GM18873 (cell line): ENCODE data around the gene TRPM6.

Source experiments
- ATAC-seq: cut with Tn5 transposase; IDR thresholded peaks from one replicate; pipeline ENCODE4 v1.9.1; 2021; ENCODE audit warnings: mild to moderate bottlenecking, moderate library complexity, moderate number of reproducible peaks; ENCODE audit not compliant: unreplicated experiment, low FRiP score

TRPM6 gene

DNA sequence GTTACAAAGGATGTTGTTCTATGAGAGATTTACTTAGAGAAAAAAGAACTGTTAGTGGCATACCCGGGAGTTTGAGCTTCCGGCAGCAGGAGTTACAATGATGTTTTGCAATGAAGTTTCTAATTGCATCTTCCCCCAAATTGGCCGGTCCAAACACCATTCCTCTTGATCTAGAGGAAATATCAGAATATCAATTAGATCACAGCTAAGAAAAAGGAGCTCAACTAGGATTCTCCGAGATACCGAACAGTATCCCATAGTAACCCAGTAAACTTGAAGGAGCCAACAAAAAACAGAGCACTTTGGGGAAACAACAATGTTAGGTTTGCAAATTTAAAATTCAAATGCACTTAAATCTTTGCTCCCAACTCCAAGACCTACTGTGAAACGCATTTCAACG, 159.5 kb downstream of the TRPM6 start:
- ATAC-seq: no peak

DNA sequence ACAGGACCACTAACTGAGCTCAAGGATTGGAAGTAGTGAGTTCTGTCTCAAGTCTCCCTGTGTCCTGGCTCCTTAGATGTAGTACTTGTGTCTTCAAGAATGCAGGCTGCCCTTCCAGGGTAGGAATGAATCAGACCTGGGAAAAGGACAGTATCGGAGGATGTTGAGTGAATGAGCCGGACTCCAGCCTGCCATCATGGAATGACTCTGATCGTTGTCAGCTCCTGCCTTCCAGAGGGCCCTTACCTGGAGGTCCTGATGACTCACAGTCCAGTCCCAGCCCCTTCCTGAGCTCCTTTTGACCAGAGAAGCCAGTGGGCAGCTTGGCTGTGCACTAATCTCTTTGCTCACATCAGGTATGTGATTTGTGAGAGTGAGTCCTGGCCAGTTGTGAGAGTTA, 161.1 kb downstream of the TRPM6 start:
- no peak for ATAC-seq

DNA sequence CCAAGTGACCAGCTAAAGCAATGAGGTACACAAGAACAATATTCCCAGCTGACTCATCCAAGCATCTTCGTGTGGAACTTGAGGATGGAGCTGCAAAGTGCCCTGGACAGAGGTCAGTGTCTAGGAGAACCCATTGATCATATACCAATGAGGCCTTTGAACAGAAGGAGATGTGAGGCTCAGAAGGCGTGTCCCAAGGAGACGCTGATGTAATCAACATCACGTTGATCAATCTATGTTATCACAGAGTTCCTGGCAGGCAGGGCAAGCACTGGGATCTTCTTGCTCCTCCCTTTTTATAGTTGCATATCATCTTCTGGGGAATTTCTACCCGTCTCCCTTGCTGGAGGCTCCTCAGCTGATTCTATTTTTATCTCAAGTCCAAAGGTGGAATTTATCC, 163.4 kb downstream of the TRPM6 start:
- ATAC-seq: no peak

DNA sequence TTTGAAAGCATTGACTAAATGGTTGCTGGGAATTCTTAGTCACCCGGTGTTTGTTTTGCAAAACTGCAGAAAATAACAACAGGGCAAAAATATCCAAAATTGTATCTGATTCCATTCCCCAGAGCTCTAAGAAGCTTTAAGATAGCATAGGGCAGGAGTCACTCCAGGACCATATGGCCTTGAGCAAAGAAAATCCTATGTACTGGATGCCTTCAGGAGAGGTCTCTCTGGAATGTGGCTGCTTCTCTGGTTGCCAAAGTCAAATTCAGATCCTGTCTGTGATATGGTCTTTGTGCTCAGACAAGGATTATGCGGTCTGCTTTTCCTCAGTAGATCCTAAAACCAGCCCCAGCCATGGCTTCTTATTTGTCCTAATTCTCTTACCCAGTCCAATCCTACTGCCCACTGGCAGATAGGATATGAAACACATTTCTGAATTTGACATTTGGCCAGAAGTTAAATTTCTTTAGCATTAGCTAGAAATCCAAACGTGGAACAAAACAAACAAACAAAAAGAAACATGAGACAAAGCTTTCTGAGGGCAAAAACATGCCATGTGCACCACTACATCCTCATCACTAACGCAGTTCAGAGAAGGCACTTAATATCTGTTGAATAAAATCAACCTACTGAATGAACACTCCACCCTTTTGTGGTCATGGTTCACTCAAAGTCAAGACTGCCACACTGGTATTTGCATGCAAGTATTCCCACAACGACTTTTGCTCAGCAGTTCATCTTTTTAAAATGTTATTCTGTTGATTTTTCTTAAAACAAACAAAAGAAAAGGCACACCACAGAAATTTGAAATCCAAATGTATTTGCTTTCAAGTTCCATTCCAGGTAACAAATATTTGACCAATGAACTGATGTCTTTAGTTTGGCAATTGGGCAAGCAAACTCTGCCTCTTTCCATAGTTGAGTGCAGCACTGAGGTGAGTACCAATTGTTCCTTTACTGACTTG, 165.7 kb downstream of the TRPM6 start:
- no peak for ATAC-seq

DNA sequence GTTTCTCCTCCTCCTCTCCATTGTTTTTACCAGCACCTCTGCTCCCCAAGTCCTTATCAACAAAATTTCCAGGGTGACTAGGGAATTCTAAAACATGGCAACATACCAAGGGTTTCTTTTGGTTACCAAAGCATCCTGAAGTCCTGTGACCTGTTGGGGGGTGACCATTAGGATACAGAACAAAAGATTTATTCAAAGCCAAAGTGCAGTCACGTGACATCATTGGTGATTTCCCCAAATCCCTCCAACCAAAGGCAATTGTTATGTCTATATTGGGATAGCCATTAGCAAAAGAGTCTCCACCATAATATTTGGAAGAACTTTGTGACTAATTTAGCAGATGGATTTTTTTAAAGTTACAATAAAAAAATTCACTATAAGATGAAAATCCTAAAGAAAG, 168.4 kb downstream of the TRPM6 start:
- no peak for ATAC-seq

DNA sequence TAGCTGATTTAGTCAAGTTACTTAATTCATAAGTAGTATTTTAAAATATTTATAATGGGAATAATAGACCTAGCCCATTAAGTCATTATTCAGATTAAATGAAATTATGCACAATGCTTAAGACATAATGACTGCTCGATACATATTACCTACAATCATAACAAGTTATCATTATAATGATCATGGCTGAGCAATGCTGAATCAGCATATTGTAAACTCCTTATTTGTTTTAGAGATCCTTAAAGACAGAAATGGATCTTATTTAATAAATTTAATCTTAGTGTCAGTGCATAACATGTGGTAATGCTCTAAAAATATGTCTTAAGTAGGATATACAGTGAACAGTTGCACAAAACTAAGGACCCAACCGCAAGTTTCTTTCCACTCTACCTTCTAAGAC, 169.0 kb downstream of the TRPM6 start:
- no peak for ATAC-seq

DNA sequence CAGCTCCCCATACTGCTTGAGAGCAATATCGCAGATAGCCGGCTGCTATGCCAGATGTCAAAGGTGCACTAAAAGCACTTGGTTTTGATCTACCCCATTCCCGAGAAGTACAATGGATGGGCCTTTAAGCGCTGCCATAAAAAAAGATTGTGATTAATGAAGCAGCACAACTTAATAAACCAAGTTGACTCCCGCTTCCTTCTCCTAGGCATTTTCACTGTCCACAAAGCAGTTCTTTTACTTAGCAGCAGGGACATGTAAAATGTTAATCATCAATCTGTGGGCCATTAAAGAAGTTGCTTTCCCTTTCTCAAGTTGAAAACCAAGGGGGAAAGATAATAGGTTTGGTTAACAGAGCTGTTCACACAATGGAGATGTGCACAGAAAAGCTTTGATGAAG, 176.4 kb downstream of the TRPM6 start:
- no peak for ATAC-seq

DNA sequence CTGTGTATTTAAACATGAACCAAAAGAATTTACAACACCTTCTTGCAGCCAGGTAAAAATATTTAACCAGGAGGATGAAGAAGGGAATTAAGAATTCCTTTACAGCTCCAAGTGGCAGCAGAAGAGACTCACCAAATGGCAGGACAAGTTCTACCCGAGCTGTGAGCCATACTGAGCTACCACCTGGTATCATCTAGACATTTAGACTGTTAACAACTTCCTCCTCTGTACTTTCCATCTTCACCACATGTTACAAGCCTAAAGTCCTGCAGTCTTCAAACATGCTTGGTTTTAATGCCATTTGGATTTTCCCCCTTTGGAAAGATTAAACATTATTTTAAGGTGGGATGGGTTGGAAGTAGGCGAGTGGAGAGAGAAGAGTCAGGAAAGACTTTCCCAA, 190.2 kb downstream of the TRPM6 start:
- ATAC-seq: no peak

DNA sequence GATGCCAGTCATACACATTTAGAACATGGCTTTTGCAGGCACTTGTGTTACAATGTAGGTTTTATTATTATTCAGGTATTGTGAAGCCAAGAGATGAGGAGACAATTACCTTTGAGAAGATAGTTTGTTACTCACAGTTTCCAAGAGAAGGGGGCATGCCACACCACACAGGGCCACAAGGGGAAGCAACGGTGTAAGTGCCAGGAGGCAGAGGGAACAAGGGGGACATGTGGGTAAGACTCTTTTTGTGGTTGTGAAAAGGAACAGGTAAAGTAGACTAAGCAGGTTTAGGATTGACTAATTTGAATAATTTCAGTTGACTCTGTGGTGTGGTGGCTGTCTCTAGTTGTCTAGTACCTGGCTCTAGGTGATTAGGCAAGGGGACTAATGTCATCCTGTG, 191.2 kb downstream of the TRPM6 start:
- no peak for ATAC-seq

DNA sequence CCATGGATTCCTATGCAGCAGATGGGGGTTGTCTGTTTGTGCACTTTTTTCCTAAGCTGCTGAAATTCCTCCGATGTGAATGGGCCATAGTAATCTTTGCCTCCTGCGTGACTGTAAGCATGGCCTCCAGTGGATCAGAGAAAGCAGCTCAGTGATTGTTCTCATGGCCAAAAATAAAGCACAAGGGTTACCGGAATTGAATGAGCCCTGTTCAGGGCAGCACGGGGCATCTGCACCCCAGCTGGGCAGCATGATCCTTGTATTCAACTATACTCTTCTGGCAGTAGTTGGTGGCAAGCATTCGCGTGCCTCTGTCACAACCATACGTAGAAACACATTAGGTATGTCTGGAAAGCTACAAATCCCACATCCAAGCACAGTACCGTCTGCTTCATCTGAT, 196.7 kb downstream of the TRPM6 start:
- ATAC-seq: no peak

DNA sequence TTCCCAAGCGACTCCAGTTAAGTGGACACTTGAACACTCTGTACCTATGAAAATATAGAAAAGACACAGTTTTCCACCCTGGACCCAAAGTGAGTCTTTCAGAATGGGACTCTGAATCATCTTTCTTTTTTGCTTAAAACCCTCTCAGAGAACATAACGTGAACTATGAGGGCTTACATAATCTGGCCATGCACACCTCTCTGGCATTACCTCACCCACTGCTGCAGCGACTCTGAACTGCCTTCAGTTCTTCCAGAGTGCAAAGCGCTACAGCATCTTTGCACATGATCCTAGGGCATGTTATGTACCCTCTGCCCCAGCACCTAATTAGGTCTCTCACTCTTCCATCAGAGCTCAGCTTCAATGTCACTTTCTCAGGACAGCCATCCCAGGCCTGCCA, 204.4 kb downstream of the TRPM6 start:
- ATAC-seq: no peak

DNA sequence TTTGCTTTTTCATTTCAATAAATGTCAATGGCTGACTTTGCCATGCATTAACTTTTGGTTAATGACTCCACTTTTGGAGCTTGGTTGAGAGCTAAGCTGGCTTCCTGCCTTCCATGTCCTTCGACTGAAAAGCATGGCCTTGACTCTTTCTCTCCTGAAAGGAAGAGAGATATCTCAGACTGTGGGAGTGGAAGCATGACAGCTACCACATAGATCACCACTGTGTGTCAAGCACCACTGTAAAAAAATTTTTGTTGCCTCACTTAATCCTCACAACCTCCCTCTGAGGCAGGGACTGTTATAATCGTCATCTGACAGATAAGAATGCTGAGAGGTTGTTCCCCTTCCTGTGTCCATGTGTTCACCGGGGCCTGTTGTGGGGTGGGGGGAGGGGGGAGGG, 205.8 kb downstream of the TRPM6 start:
- ATAC-seq: no peak

DNA sequence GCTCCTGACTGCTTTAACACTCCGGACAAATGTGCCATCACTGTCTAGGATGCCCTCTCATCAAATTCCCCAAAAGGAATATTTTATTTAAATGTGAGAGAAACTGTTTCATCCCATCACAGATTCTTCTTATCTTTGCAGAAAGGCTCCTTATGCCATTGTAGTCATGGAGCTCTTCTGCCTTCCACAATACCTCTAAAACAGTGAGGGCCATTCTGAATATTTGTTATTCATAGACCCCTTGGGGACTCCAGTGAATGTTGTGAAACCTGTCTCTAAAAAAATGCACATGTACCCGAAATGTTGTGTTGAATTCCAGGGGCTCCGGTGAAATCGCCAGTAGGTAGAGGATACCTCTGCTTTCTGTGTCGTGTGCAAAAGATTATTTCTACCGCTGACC, 213.6 kb downstream of the TRPM6 start:
- ATAC-seq: no peak
